H7 (cell line): ENCODE measurements around the gene SMKR1. TPM values are rescaled to one million over a fixed set of nuclear protein-coding genes. Genes with fewer than 3 reads are reported as not detected.
"Not testable (repeated sequence)": the region's sequence is repeated elsewhere in the genome, so short reads cannot be mapped to it uniquely, and the experiment has no call there.

Experiments
- DNase-seq: peaks from one replicate; pipeline ENCODE4 v3.0.0; 2012
- H3K27me3 ChIP-seq: 2 replicates; pipeline ENCODE4 v1.6.0; 2011; ENCODE audit warnings: mild to moderate bottlenecking, low read length; ENCODE audit not compliant: control insufficient read depth, insufficient read depth
- H3K36me3 ChIP-seq: replicated peaks from 2 replicates; pipeline ENCODE4 v1.5.1; 2011; ENCODE audit warnings: low read length; ENCODE audit not compliant: control insufficient read depth, insufficient read depth
- H3K4me3 ChIP-seq: 2 replicates; pipeline ENCODE4 v1.5.1; 2011; ENCODE audit warnings: low read depth, mild to moderate bottlenecking, control low read depth, low read length, moderate library complexity; ENCODE audit not compliant: insufficient read depth
- total RNA-seq: library from RNA; depleted of rRNA; stranded (reverse); fragments of >200 nt; shearing (Covaris generic); gene quantifications from 2 replicates; pipeline ENCODE4 v1.2.3, GENCODE V29; 2014

The SMKR1 gene
- total RNA-seq, 1 experiment from 2014 or later: not detected

DNA sequence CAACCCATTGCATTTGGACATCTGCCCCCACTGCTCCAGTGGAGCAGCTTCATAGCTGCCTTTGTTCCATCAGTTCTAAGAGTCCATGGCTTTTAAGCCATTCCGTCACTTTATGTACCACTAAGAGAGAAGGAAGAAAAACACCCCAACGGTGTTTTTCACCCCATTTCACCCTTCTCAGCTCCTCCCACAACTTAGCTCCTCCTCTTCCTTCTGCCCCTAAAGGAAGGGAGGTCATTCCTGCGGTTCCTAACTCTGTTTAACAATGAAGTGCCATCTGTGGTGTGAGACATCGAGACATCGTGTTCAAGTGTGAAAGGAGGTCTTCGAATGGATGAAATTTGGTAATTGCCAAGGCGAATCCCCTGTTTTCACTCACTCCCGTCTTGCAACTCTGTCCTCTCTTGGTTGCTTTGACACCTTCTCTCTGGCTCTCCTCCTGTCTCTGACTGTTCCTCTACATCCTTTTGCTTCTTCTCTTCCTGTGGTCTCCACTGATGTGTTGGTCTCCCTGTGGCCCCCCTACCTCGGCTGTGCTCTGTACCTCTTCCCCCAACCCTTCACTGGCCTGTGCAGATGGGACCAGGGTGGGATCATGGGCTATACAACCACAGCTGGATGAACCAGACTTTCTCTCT, 23.0 kb downstream of the SMKR1 start:
- Histone ChIP-seq H3K27me3 (no peaks in the 10 kb centered on the region), H3K4me3 (no peak overlapping the region), H3K36me3 (no peaks in the 10 kb centered on the region)
- no peak for DNase-seq

DNA sequence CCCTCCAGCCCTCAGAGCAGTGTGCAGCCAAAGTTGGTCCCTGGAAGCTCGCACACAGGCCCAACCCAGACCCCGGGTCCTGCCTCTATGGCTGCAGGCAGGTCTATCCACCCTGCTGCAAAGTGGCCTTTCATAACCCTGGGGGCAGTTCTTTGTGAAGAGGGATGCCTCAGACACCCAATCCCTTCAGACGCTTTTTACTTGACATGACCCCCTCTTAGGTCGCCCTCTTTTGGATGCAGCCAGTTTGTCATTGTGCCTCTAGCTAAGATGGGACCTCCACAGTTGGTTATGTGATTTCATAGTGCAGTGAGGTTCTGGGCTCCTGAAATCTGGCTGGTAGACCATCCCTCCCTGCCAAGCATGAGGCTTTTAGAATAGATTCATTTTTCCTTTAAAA, 27.3 kb downstream of the SMKR1 start:
- H3K4me3 ChIP-seq: no peak overlapping the region
- H3K36me3 ChIP-seq: no peaks in the 10 kb centered on the region
- no peaks in the 10 kb centered on the region for H3K27me3 ChIP-seq
- peak; percentile 65 for DNase-seq

DNA sequence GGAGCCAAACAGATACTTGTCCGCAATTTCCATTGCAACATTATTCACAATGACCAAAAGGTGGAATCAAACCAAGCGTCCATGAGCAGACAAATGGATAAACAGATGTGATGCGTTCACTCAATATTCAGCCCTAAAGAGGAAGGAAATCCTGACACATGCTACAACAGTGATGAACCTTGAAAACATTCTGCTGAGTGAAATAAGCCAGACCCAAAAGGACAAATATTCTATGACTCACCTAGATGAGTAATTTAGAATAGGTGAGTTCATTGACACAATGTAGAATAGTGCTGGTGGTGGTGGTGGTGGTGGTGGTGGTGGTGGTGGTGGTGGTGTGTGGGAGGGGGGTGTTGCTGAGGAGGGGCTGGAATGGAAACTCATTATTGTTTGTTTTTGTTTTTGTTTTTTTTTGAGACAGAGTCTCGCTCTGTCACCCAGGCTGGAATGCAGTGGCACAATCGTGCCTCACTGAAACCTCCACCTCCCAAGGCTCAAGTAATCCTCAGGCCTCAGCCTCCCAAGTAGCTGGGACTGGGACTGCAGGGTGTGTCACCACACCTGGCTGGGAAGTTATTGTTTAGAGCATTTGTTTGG, 28.6 kb downstream of the SMKR1 start:
- H3K27me3 ChIP-seq: no peaks in the 10 kb centered on the region
- no peaks in the 10 kb centered on the region for H3K36me3 ChIP-seq
- DNase-seq: no peak
- H3K4me3 ChIP-seq: no peak overlapping the region

DNA sequence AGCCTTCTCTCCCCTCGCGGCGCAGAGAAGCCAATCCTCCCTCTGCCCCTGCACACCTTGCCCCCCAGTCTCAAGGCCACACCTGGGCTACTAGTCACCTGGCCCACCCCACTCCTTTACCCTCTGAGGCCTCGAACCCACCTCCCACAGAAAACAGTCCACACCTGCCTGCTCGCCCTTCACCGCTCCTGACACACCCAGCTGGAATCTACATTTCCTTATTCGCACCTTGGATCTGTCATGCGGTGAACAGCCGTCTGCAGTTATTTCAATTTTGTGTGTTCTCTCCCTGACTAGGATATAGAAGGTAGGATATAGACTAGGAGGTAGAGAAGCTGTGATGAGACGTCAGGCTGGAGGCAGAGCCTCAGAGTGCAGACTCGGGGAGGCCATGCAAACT, 29.4 kb downstream of the SMKR1 start:
- H3K36me3 ChIP-seq: no peaks in the 10 kb centered on the region
- no peak for DNase-seq
- no peaks in the 10 kb centered on the region for H3K27me3 ChIP-seq
- H3K4me3 ChIP-seq: no peak overlapping the region

DNA sequence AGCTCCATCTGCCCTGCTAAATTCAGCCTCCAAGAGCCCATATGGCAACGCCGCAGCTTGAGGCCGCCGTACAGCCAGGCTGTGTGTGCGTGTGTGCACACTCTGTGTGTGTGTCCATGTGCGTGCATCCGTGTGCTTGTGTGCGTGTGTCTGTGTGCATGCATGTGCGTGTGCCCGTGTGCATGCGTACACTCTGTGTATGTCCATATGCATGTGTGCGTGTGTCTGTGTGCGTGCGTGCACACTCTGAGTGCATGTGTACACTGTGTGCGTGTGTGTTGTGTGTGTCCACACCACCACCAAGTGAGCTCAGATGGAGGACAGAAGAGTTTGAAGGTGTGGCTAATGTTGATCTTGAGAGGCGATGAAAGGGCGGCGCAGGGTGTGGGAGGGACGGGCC, 30.0 kb downstream of the SMKR1 start:
- Histone ChIP-seq H3K36me3 (no peaks in the 10 kb centered on the region), H3K4me3 (no peak overlapping the region), H3K27me3 (no peaks in the 10 kb centered on the region)
- DNase-seq: no peak

DNA sequence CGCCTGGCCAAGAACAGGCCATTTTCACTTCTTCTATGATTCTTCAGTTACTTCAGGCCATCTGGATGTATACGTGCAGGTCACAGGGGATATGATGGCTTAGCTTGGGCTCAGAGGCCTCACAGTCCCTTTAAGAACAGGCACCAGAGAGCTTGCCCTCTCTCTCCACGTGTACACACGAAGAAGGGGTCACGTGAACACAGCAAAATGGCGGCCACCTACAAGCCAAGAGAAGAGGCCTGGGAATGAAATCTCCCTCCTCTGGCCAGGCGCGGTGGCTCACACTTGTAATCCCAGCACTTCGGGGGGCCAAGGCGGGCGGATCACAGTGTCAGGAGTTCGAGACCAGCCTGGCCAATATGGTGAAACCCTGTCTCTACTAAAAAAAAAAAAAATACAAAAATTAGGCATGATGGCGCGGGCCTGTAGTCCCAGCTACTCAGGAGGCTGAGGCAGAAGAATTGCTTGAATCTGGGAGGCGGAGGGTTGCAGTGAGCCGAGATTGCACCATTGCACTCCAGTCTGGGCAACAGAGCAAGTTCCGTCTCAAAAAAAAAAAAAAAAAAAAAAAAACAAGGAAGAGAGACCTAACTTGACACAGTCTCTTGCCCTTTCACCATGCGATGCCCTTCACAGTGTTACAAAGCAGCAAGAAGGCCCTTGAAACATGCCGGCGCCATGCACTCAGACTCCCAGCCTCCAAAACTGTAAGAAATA, 32.4 kb downstream of the SMKR1 start:
- not testable (repeated sequence) for H3K27me3 ChIP-seq, DNase-seq, H3K4me3 ChIP-seq, H3K36me3 ChIP-seq

DNA sequence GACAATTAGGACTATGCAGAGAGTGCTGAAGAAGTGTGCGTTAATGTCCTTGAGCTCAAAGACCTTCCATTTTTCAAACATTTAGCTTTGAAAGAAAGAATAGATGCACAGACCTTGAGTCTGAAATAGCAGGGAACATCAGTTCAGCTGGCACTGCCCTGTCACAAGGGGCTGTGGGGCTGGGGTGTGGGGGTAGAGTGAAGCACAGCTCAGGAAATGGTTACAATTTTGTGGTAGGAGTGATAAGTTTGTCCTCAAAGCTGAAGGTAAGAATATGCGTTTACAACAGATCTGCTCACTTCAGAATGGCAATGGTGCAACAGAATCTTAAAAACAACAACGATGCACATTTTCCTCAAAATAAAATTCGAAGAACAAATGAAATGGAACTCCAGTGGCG, 33.6 kb downstream of the SMKR1 start:
- Histone ChIP-seq H3K27me3 (no peaks in the 10 kb centered on the region), H3K36me3 (no peaks in the 10 kb centered on the region), H3K4me3 (no peak overlapping the region)
- DNase-seq: no peak

DNA sequence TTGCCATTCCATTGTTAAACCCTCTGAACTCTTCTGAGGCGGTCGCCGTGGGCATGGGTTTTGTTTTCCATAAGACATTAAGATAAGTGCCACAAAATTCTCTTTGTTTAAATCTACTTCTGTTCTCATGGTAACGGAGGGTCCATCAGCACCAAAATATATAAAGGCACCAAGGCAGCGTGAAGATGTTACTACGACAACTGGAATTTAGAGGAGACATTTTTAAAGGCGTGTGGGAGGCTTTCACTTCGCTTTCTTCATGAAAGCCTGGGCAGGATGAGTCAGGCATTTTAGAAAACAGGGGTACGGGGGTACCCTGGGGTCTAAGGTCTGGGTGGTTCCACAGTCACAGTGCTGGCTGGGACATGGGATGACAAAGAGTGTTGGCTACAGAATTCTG, 34.0 kb downstream of the SMKR1 start:
- H3K4me3 ChIP-seq: no peak overlapping the region
- peak; percentile 10 for DNase-seq
- no peaks in the 10 kb centered on the region for H3K36me3 ChIP-seq
- no peaks in the 10 kb centered on the region for H3K27me3 ChIP-seq

DNA sequence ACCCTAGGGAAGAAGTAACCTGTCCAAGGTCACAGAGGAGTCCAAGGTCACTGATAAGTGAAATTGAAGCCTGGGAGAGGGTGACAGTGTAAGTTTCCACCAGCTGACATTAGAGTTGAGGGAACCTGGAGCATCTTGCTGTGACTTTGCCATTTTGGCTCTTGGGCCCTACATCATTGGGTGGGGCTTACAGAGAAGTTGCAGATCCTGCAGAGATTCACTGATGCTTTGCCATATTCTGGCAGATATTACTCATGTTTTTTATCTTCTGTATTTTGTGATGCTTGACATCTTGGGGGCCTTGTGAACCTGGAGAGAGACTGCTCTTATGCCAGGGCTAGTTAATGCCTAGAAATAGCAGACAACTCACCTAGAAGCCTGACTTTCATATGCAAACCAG, 36.5 kb downstream of the SMKR1 start:
- Histone ChIP-seq H3K4me3 (no peak overlapping the region), H3K36me3 (no peaks in the 10 kb centered on the region), H3K27me3 (no peaks in the 10 kb centered on the region)
- no peak for DNase-seq

DNA sequence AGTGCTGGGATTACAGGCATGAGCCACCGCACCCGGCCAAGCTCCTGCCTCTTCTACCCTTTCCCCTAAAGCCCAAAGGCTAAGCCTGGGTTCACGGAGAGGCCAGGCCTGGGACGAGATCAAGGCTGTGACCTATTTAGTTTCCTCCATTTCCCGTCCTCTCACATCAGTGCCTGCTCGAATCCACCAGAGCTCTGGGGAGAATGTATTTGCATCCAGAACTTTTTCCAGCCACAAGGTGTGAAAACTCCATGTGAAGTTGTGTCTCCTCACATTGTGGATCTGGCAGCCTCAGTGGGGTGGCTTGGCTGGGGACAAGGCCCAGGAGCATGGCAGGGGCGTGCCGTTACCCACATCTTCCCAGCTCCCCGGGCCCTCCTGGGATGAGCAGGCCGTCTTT, 38.0 kb downstream of the SMKR1 start:
- no peak for DNase-seq
- Histone ChIP-seq H3K4me3 (no peak overlapping the region), H3K36me3 (no peaks in the 10 kb centered on the region), H3K27me3 (no peaks in the 10 kb centered on the region)

DNA sequence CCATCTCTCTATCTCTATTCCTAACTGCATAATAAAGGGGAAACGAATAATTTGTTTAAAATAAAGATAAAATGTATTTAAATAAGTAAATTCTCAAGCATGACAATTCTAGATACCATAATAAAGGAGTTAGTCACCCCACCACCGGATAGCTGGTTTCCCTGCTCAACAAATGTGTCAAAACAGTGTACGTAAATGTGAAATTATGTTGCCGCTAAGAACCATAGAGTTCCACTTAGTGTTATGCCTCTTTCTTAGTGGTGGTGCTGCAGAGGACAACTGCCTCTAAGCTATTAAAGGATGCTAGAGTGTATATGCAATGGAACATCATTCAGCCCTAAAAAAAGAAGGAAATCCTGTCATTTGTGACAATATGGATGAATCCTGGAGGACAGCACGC, 42.4 kb downstream of the SMKR1 start:
- Histone ChIP-seq H3K36me3 (no peaks in the 10 kb centered on the region), H3K4me3 (no peak overlapping the region), H3K27me3 (no peaks in the 10 kb centered on the region)
- no peak for DNase-seq

DNA sequence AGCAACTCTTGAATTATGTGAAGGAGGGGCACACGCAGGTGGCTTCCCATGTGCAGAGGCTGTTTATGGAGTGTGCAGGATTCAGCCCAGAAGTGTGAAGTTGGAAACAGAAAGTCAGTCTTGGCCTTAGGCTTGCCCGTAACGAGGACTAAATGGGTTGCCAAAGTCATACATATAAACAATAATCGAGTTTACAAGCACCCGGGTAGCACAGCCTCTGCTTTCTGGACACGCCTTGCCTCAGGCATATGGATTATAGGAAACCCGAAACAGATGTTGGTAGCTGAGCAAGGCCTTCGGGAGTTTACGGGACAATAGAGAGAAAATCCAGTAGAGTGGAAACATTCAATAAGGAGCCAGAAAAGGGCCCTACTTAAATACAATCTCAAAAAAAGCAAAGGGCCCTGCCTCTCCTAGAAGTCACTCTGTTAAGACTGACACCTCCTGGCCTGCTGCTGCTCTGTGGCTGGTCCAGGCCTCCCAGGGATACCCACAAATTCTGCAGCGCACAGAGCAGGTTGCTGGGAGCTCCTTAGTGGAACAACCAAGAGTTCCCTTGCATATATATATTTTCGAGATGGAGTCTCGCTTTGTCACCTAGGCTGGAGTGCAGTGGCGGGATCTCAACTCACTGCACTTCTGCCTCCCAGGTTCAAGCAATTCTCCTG, 48.5 kb downstream of the SMKR1 start:
- Histone ChIP-seq H3K27me3 (no peaks in the 10 kb centered on the region), H3K4me3 (no peak overlapping the region), H3K36me3 (no peaks in the 10 kb centered on the region)
- DNase-seq: no peak

DNA sequence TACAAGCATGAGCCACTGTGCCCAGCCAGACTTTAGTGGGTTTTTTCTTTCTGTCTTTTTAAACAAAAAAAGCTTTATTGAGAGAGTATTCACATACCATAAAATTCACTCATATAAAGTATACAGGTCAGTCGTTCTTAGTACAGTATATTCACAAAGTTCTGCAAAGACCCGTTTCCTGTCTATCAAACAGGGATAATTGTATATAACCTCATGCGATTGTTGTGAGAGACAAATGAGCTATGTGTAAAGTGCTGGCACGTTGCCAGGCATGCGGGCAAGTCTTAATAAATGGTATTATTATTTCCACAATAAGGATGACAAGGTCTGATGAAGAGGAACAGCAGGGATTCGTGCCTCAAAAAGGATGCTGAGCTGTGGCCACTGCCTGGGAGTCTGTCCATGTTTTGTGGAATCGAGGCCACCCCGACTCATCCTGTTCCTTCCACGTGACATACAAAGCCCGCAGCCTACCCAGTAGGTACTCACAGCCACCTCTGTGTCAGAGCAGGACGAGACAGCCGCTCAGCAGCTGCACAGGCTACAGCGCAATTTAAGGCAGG, 51.6 kb downstream of the SMKR1 start:
- H3K36me3 ChIP-seq: no peaks in the 10 kb centered on the region
- DNase-seq: no peak
- H3K4me3 ChIP-seq: no peak overlapping the region
- no peaks in the 10 kb centered on the region for H3K27me3 ChIP-seq

DNA sequence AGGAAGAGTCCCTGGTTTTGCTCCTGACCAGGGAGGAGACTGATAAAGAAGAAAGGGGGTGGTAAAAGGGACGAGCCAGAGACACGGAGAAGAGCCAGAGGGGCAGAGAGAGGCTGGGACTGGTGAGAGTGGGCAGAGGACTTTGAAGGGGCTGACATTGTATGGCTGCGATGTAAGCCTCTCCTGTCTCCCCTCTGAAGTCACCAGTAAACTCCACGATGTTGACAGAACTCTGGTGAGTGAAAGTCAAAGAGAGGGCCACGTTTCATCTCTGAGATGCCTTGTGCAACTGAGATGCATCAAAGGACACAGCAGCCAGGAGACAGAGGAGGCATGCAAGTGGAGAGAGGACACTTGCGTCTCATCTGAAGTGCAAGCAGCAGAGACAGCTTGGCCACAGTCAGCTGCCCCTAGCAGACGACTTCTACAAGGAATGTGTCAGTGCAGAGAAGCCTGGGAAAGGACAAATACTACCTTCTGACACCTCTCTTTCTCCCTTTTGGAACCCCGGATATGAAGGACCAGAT, 54.3 kb downstream of the SMKR1 start:
- DNase-seq: no peak
- Histone ChIP-seq H3K27me3 (no peaks in the 10 kb centered on the region), H3K36me3 (no peaks in the 10 kb centered on the region), H3K4me3 (no peak overlapping the region)
